ENCODE data around the gene TAF11L2.

GRCh38 chr5:17482790-17483189, 15.2 kb upstream of the TAF11L2 start:
- TF ChIP-seq, protein P1, sequence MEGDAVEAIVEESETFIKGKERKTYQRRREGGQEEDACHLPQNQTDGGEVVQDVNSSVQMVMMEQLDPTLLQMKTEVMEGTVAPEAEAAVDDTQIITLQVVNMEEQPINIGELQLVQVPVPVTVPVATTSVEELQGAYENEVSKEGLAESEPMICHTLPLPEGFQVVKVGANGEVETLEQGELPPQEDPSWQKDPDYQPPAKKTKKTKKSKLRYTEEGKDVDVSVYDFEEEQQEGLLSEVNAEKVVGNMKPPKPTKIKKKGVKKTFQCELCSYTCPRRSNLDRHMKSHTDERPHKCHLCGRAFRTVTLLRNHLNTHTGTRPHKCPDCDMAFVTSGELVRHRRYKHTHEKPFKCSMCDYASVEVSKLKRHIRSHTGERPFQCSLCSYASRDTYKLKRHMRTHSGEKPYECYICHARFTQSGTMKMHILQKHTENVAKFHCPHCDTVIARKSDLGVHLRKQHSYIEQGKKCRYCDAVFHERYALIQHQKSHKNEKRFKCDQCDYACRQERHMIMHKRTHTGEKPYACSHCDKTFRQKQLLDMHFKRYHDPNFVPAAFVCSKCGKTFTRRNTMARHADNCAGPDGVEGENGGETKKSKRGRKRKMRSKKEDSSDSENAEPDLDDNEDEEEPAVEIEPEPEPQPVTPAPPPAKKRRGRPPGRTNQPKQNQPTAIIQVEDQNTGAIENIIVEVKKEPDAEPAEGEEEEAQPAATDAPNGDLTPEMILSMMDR (IDR thresholded peaks at IDR 0.05): no peak
- TF ChIP-seq EZH2 (IDR thresholded peaks at IDR 0.05) (no peak), EZH2phosphoT487 (IDR thresholded peaks at IDR 0.05) (no peak)

Measured in neural progenitor cell (in vitro differentiated cells).